Duodenal mucosa (tissue), 2 donors: ENCODE data around the gene NRP2.

ENCODE experiments used
- H3K27ac ChIP-seq: one replicate; pipeline ENCODE4 v1.7.0; 2013; ENCODE audit warnings: low read depth, low read length
- H3K27me3 ChIP-seq, 2 donors: one replicate each; pipeline ENCODE4 v1.7.0; 2013; ENCODE audit warnings: low read length in 2 of 2, control low read depth in 1 of 2; ENCODE audit not compliant: insufficient read depth in 2 of 2, control insufficient read depth in 1 of 2
- H3K36me3 ChIP-seq, 2 donors: one replicate each; pipeline ENCODE4 v1.7.0; 2013; ENCODE audit warnings: low read length in 2 of 2, control low read depth in 1 of 2; ENCODE audit not compliant: insufficient read depth in 2 of 2, control insufficient read depth in 1 of 2
- H3K4me1 ChIP-seq, 2 donors: one replicate each; pipeline ENCODE4 v1.7.0; 2013; ENCODE audit warnings: low read length in 2 of 2, control low read depth in 1 of 2; ENCODE audit not compliant: insufficient read depth in 2 of 2, control insufficient read depth in 1 of 2
- H3K4me3 ChIP-seq, 2 donors: one replicate each; pipeline ENCODE4 v1.7.0; 2013; ENCODE audit warnings: low read length in 2 of 2, low read depth in 1 of 2
- H3K9ac ChIP-seq, 2 donors: one replicate each; pipeline ENCODE4 v1.7.0; 2013; ENCODE audit warnings: low read length in 2 of 2, low read depth in 1 of 2
- H3K9me3 ChIP-seq, 2 donors: one replicate each; pipeline ENCODE4 v1.7.0; 2013; ENCODE audit warnings: low read length in 2 of 2, control low read depth in 1 of 2; ENCODE audit not compliant: control insufficient read depth in 1 of 2

Gene NRP2

GRCh38 chr2:205717999-205718398 is 35.7 kb downstream of the NRP2 start:
- Histone ChIP-seq H3K36me3 (no peaks in the 10 kb centered on the region), H3K4me1 (peaks cover 3 to 4% of the 10 kb centered on the region in 2 donors), H3K27ac (no peak overlapping the region), H3K4me3 (no peak overlapping the region), H3K9ac (no peak overlapping the region), H3K9me3 (no peaks in the 10 kb centered on the region), H3K27me3 (no peaks in the 10 kb centered on the region)

GRCh38 chr2:205719847-205720246 is 37.5 kb downstream of the NRP2 start:
- Histone ChIP-seq H3K9me3 (no peaks in the 10 kb centered on the region), H3K4me3 (no peak overlapping the region), H3K27ac (no peak overlapping the region), H3K36me3 (no peaks in the 10 kb centered on the region), H3K9ac (no peak overlapping the region), H3K4me1 (peaks cover 0 to 3% of the 10 kb centered on the region in 2 donors), H3K27me3 (no peaks in the 10 kb centered on the region)

GRCh38 chr2:205720451-205720902 is 38.2 kb downstream of the NRP2 start:
- no peak overlapping the region for H3K27ac ChIP-seq
- no peak overlapping the region for H3K4me3 ChIP-seq
- no peak overlapping the region for H3K9ac ChIP-seq
- no peaks in the 10 kb centered on the region for H3K27me3 ChIP-seq
- no peaks in the 10 kb centered on the region for H3K36me3 ChIP-seq
- peaks cover 0 to 3% of the 10 kb centered on the region in 2 donors for H3K4me1 ChIP-seq
- H3K9me3 ChIP-seq, result no peaks in the 10 kb centered on the region

GRCh38 chr2:205721057-205721449 is 38.8 kb downstream of the NRP2 start:
- Histone ChIP-seq H3K9ac (no peak overlapping the region), H3K27me3 (no peaks in the 10 kb centered on the region), H3K4me3 (no peak overlapping the region), H3K4me1 (peaks cover 0 to 3% of the 10 kb centered on the region in 2 donors), H3K36me3 (no peaks in the 10 kb centered on the region), H3K9me3 (no peaks in the 10 kb centered on the region), H3K27ac (no peak overlapping the region)

GRCh38 chr2:205722283-205722918 is 40.1 kb downstream of the NRP2 start:
- peaks cover 3 to 4% of the 10 kb centered on the region in 2 donors for H3K4me1 ChIP-seq
- no peaks in the 10 kb centered on the region for H3K27me3 ChIP-seq
- no peaks in the 10 kb centered on the region for H3K36me3 ChIP-seq
- no peak overlapping the region for H3K9ac ChIP-seq
- no peaks in the 10 kb centered on the region for H3K9me3 ChIP-seq
- H3K27ac ChIP-seq, result no peak overlapping the region
- H3K4me3 ChIP-seq, result no peak overlapping the region

- Histone ChIP-seq H3K4me3 (no peak overlapping the region), H3K27ac (no peak overlapping the region), H3K9me3 (no peaks in the 10 kb centered on the region), H3K36me3 (peaks cover 0 to 4% of the 10 kb centered on the region in 2 donors), H3K27me3 (no peaks in the 10 kb centered on the region), H3K9ac (no peak overlapping the region), H3K4me1 (peaks cover 3 to 4% of the 10 kb centered on the region in 2 donors)
Observed at GRCh38 chr2:205723179-205723578, 40.9 kb downstream of the NRP2 start.

GRCh38 chr2:205725059-205725458 is 42.8 kb downstream of the NRP2 start:
- Histone ChIP-seq H3K9ac (no peak overlapping the region), H3K36me3 (peaks cover 0 to 4% of the 10 kb centered on the region in 2 donors), H3K4me1 (peaks cover 3 to 4% of the 10 kb centered on the region in 2 donors), H3K9me3 (no peaks in the 10 kb centered on the region), H3K27ac (no peak overlapping the region), H3K4me3 (no peak overlapping the region), H3K27me3 (no peaks in the 10 kb centered on the region)

GRCh38 chr2:205726506-205726905 is 44.2 kb downstream of the NRP2 start:
- Histone ChIP-seq H3K27ac (no peak overlapping the region), H3K9ac (no peak overlapping the region), H3K36me3 (peaks cover 0 to 4% of the 10 kb centered on the region in 2 donors), H3K4me3 (no peak overlapping the region), H3K9me3 (no peaks in the 10 kb centered on the region), H3K4me1 (peaks cover 3 to 4% of the 10 kb centered on the region in 2 donors), H3K27me3 (no peaks in the 10 kb centered on the region)

- Histone ChIP-seq H3K27ac (no peak overlapping the region), H3K4me1 (peaks cover 3 to 4% of the 10 kb centered on the region in 2 donors), H3K27me3 (no peaks in the 10 kb centered on the region), H3K36me3 (peaks cover 0 to 4% of the 10 kb centered on the region in 2 donors), H3K4me3 (no peak overlapping the region), H3K9me3 (no peaks in the 10 kb centered on the region), H3K9ac (no peak overlapping the region)
Observed at GRCh38 chr2:205727174-205727573, 44.9 kb downstream of the NRP2 start.

- Histone ChIP-seq H3K9ac (no peak overlapping the region), H3K27me3 (no peaks in the 10 kb centered on the region), H3K4me3 (no peak overlapping the region), H3K36me3 (peaks cover 0 to 4% of the 10 kb centered on the region in 2 donors), H3K9me3 (no peaks in the 10 kb centered on the region), H3K27ac (no peak overlapping the region), H3K4me1 (peaks cover 3 to 4% of the 10 kb centered on the region in 2 donors)
Observed at GRCh38 chr2:205728366-205728765, 46.1 kb downstream of the NRP2 start.
